ENCODE measurements around the gene PLN. TPM values are rescaled to one million over a fixed set of nuclear protein-coding genes. Genes with fewer than 3 reads are reported as not detected.

The PLN gene
- total RNA-seq, 1 experiment from 2014 or later: not detected

GRCh38 chr6:118537574-118537973, 10.5 kb upstream of the PLN start:
- Histone ChIP-seq H3K36me3 (ENCODE audit: control insufficient read depth, insufficient read depth, low read length) (no peaks in the 10 kb centered on the region), H3K27me3 (replicated peaks; ENCODE audit: control insufficient read depth, insufficient read depth, low read length) (no peaks in the 10 kb centered on the region), H3K9me3 (no peaks in the 10 kb centered on the region), H3K4me3 (ENCODE audit: low read depth, low read length) (no peak overlapping the region), H3K4me1 (no peaks in the 10 kb centered on the region)
- H3K36me3 Mint-ChIP-seq (ENCODE audit: insufficient read depth, unreplicated experiment): no peaks in the 10 kb centered on the region
- H3K9me3 Mint-ChIP-seq (ENCODE audit: unreplicated experiment): no peaks in the 10 kb centered on the region
- H3K4me3 Mint-ChIP-seq (ENCODE audit: unreplicated experiment): no peak overlapping the region
- intact Hi-C loops (cut with micrococcal nuclease; ENCODE audit: unreplicated experiment): no loop called here
- H3K27me3 Mint-ChIP-seq (ENCODE audit: insufficient read depth, unreplicated experiment): no peaks in the 10 kb centered on the region
- ChIA-PET POLR2A (no interaction called here), CTCF (no interaction called here)
- BruUV-seq (replicated peaks): no TSS peak
- TF ChIP-seq CTCF (IDR thresholded peaks at IDR 0.05; ENCODE audit: insufficient read depth in 1 of 2, low read depth in 1 of 2, low read length in 1 of 2, severe bottlenecking in 1 of 2, unreplicated experiment in 1 of 2): no peak
- DNase-seq: no peak
- no peak overlapping the region for H3K27ac Mint-ChIP-seq (ENCODE audit: unreplicated experiment)
- H3K4me1 Mint-ChIP-seq (ENCODE audit: low read depth, unreplicated experiment): no peaks in the 10 kb centered on the region

GRCh38 chr6:118542184-118542952, 5.7 kb upstream of the PLN start:
- H3K4me3 Mint-ChIP-seq (ENCODE audit: unreplicated experiment): no peak overlapping the region
- intact Hi-C loops (cut with micrococcal nuclease; ENCODE audit: unreplicated experiment): no loop called here
- H3K36me3 Mint-ChIP-seq (ENCODE audit: insufficient read depth, unreplicated experiment): no peaks in the 10 kb centered on the region
- DNase-seq: no peak
- no peak overlapping the region for H3K27ac Mint-ChIP-seq (ENCODE audit: unreplicated experiment)
- Histone ChIP-seq H3K36me3 (ENCODE audit: control insufficient read depth, insufficient read depth, low read length) (no peaks in the 10 kb centered on the region), H3K4me1 (no peaks in the 10 kb centered on the region), H3K9me3 (no peaks in the 10 kb centered on the region), H3K27me3 (replicated peaks; ENCODE audit: control insufficient read depth, insufficient read depth, low read length) (no peaks in the 10 kb centered on the region), H3K4me3 (ENCODE audit: low read depth, low read length) (no peak overlapping the region)
- ChIA-PET POLR2A (no interaction called here), CTCF (no interaction called here)
- H3K4me1 Mint-ChIP-seq (ENCODE audit: low read depth, unreplicated experiment): no peaks in the 10 kb centered on the region
- H3K27me3 Mint-ChIP-seq (ENCODE audit: insufficient read depth, unreplicated experiment): peaks cover 4% of the 10 kb centered on the region
- H3K9me3 Mint-ChIP-seq (ENCODE audit: unreplicated experiment): no peaks in the 10 kb centered on the region
- TF ChIP-seq CTCF (IDR thresholded peaks at IDR 0.05; ENCODE audit: insufficient read depth in 1 of 2, low read depth in 1 of 2, low read length in 1 of 2, severe bottlenecking in 1 of 2, unreplicated experiment in 1 of 2): no peak
- BruUV-seq (replicated peaks): no TSS peak

GRCh38 chr6:118544105-118544504, 4.0 kb upstream of the PLN start:
- POLR2A ChIA-PET: no interaction called here
- Mint-ChIP-seq H3K27ac (ENCODE audit: unreplicated experiment) (no peak overlapping the region), H3K36me3 (ENCODE audit: insufficient read depth, unreplicated experiment) (no peaks in the 10 kb centered on the region), H3K4me3 (ENCODE audit: unreplicated experiment) (no peak overlapping the region), H3K9me3 (ENCODE audit: unreplicated experiment) (no peaks in the 10 kb centered on the region), H3K27me3 (ENCODE audit: insufficient read depth, unreplicated experiment) (peaks cover 4% of the 10 kb centered on the region), H3K4me1 (ENCODE audit: low read depth, unreplicated experiment) (no peaks in the 10 kb centered on the region)
- H3K27me3 ChIP-seq (replicated peaks; ENCODE audit: control insufficient read depth, insufficient read depth, low read length): no peaks in the 10 kb centered on the region
- CTCF ChIA-PET: no interaction called here
- intact Hi-C loops (cut with micrococcal nuclease; ENCODE audit: unreplicated experiment): no loop called here
- no peaks in the 10 kb centered on the region for H3K36me3 ChIP-seq (ENCODE audit: control insufficient read depth, insufficient read depth, low read length)
- no peak for TF ChIP-seq CTCF (IDR thresholded peaks at IDR 0.05; ENCODE audit: insufficient read depth in 1 of 2, low read depth in 1 of 2, low read length in 1 of 2, severe bottlenecking in 1 of 2, unreplicated experiment in 1 of 2)
- BruUV-seq (replicated peaks): no TSS peak
- DNase-seq: no peak
- no peaks in the 10 kb centered on the region for H3K9me3 ChIP-seq
- no peaks in the 10 kb centered on the region for H3K4me1 ChIP-seq
- H3K4me3 ChIP-seq (ENCODE audit: low read depth, low read length): no peak overlapping the region

Data from Caco-2 (cell line).